Measurements from ENCODE around the gene B3GALT5. TPM values are rescaled to one million over a fixed set of nuclear protein-coding genes. Genes with fewer than 3 reads are reported as not detected.

Gene B3GALT5
- polyA plus RNA-seq, 1 donor (not counting 4 experiments of a cell fraction or from before 2014, with no cell fraction given), result not detected

DNA sequence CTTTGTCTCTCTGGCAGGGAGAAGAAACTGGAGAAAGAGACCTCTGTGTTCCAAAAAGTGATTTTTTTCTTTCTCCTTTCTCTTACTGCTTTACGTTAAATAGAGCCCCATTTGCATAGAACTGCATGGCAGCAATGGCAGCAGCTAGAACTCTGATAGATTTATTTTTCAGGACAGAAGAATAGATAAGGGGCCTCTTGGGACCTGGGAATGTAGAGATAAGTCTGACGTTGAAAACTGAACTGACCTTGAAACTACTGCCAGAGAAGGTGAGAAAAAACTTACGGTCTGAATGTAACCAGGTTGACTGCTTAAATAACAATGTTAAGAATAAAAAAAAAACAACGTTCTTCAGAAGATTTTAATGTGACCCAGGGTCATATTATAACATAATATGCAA, 25.4 kb upstream of the B3GALT5 start:
- Histone ChIP-seq H3K4me1 (ENCODE audit: control insufficient read depth, extremely low read depth, insufficient read depth, low read length) (no peaks in the 10 kb centered on the region), H3K27ac (ENCODE audit: control insufficient read depth, insufficient read depth, low read length) (no peak overlapping the region), H3K36me3 (ENCODE audit: control insufficient read depth in 2 of 2, extremely low read depth in 1 of 2, insufficient read depth in 2 of 2, low read length in 2 of 2) (no peaks in the 10 kb centered on the region), H3K9me3 (ENCODE audit: control insufficient read depth, low read depth, low read length) (no peaks in the 10 kb centered on the region), H3K79me2 (ENCODE audit: control insufficient read depth, insufficient read depth, low read length) (no peaks in the 10 kb centered on the region), H3K4me2 (ENCODE audit: control insufficient read depth, extremely low read depth, insufficient read depth, low read depth, low read length) (no peak overlapping the region), H3K9me1 (ENCODE audit: control insufficient read depth, extremely low read depth, insufficient read depth, low read length) (no peaks in the 10 kb centered on the region), H3K4me3 (ENCODE audit: control insufficient read depth in 2 of 3, extremely low read depth in 1 of 3, insufficient read depth in 2 of 3, low read depth in 1 of 3, low read length in 3 of 3) (no peak overlapping the region), H2AFZ (ENCODE audit: control insufficient read depth, low read length) (no peak overlapping the region), H3K27me3 (ENCODE audit: control insufficient read depth, extremely low read depth, insufficient read depth, low read length) (no peaks in the 10 kb centered on the region), H3K9ac (ENCODE audit: control insufficient read depth, extremely low read depth, insufficient read depth, low read length) (no peak overlapping the region), H4K20me1 (ENCODE audit: control insufficient read depth, extremely low read depth, insufficient read depth, low read length) (no peaks in the 10 kb centered on the region)
- no peak for DNase-seq (ENCODE audit: low read depth, low spot score)
- dilution Hi-C loops (cut with MboI; ENCODE audit: extremely low pct_ligation_motif_present, low sequenced_read_pairs), result no loop called here
- TF ChIP-seq, protein P1, sequence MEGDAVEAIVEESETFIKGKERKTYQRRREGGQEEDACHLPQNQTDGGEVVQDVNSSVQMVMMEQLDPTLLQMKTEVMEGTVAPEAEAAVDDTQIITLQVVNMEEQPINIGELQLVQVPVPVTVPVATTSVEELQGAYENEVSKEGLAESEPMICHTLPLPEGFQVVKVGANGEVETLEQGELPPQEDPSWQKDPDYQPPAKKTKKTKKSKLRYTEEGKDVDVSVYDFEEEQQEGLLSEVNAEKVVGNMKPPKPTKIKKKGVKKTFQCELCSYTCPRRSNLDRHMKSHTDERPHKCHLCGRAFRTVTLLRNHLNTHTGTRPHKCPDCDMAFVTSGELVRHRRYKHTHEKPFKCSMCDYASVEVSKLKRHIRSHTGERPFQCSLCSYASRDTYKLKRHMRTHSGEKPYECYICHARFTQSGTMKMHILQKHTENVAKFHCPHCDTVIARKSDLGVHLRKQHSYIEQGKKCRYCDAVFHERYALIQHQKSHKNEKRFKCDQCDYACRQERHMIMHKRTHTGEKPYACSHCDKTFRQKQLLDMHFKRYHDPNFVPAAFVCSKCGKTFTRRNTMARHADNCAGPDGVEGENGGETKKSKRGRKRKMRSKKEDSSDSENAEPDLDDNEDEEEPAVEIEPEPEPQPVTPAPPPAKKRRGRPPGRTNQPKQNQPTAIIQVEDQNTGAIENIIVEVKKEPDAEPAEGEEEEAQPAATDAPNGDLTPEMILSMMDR (optimal IDR thresholded peaks at IDR 0.05 in 1 of 3, IDR thresholded peaks at IDR 0.05 in 1 of 3, conservative IDR thresholded peaks at IDR 0.05 in 1 of 3; ENCODE audit: extremely low read depth in 1 of 3, insufficient read depth in 2 of 3, low read length in 3 of 3), result no peak
- no peak for TF ChIP-seq EZH2 (IDR thresholded peaks at IDR 0.05; ENCODE audit: low read length)
- no peak for FAIRE-seq

DNA sequence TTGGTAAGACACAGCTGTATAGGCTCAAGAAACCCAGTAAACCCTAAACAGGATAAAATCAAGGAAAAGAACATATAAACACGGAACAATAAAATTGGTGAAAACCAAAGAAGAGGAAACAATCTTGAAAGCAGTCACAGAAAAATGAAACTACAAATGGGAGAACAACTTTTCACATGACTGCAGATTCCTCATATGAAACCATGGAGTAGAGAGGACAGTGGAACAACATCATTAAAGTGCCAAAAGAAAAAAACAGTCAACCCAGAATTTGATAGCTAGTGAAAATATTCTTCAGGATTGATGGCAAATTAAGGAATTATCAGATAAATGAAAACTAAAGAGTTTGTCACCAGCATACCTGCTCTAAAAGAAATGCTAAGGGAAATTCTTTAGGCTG, 23.9 kb upstream of the B3GALT5 start:
- Histone ChIP-seq H3K9me1 (ENCODE audit: control insufficient read depth, extremely low read depth, insufficient read depth, low read length) (no peaks in the 10 kb centered on the region), H3K9ac (ENCODE audit: control insufficient read depth, extremely low read depth, insufficient read depth, low read length) (no peak overlapping the region), H3K9me3 (ENCODE audit: control insufficient read depth, low read depth, low read length) (no peaks in the 10 kb centered on the region), H3K4me2 (ENCODE audit: control insufficient read depth, extremely low read depth, insufficient read depth, low read depth, low read length) (no peak overlapping the region), H4K20me1 (ENCODE audit: control insufficient read depth, extremely low read depth, insufficient read depth, low read length) (no peaks in the 10 kb centered on the region), H3K36me3 (ENCODE audit: control insufficient read depth in 2 of 2, extremely low read depth in 1 of 2, insufficient read depth in 2 of 2, low read length in 2 of 2) (no peaks in the 10 kb centered on the region), H3K4me1 (ENCODE audit: control insufficient read depth, extremely low read depth, insufficient read depth, low read length) (no peaks in the 10 kb centered on the region), H3K4me3 (ENCODE audit: control insufficient read depth in 2 of 3, extremely low read depth in 1 of 3, insufficient read depth in 2 of 3, low read depth in 1 of 3, low read length in 3 of 3) (no peak overlapping the region), H2AFZ (ENCODE audit: control insufficient read depth, low read length) (no peak overlapping the region), H3K27ac (ENCODE audit: control insufficient read depth, insufficient read depth, low read length) (no peak overlapping the region), H3K79me2 (ENCODE audit: control insufficient read depth, insufficient read depth, low read length) (no peaks in the 10 kb centered on the region), H3K27me3 (ENCODE audit: control insufficient read depth, extremely low read depth, insufficient read depth, low read length) (no peaks in the 10 kb centered on the region)
- dilution Hi-C loops (cut with MboI; ENCODE audit: extremely low pct_ligation_motif_present, low sequenced_read_pairs), result no loop called here
- no peak for DNase-seq (ENCODE audit: low read depth, low spot score)
- no peak for FAIRE-seq
- TF ChIP-seq, protein P1 (optimal IDR thresholded peaks at IDR 0.05 in 1 of 3, IDR thresholded peaks at IDR 0.05 in 1 of 3, conservative IDR thresholded peaks at IDR 0.05 in 1 of 3; ENCODE audit: extremely low read depth in 1 of 3, insufficient read depth in 2 of 3, low read length in 3 of 3), result no peak
- no peak for TF ChIP-seq EZH2 (IDR thresholded peaks at IDR 0.05; ENCODE audit: low read length)
